Neuronal stem cell (in vitro differentiated cells): ENCODE results near the gene KCNS1.

Source experiments
- DNase-seq: peaks from one replicate; pipeline ENCODE4 v3.0.0-alpha.2; 2013; ENCODE audit warnings: low spot score
- H2AFZ ChIP-seq: one replicate; pipeline ENCODE4 v1.6.1; 2013; ENCODE audit warnings: mild to moderate bottlenecking, low read length, inconsistent platforms
- H2AK5ac ChIP-seq: 2 replicates; pipeline ENCODE4 v1.6.1; 2013; ENCODE audit warnings: low read depth, mild to moderate bottlenecking, inconsistent platforms, low read length, moderate library complexity, mixed read lengths
- H2BK120ac ChIP-seq: 2 replicates; pipeline ENCODE4 v1.6.1; 2013; ENCODE audit warnings: low read depth, mild to moderate bottlenecking, inconsistent platforms, low read length, moderate library complexity, mixed read lengths
- H2BK12ac ChIP-seq: one replicate; pipeline ENCODE4 v1.6.1; 2013; ENCODE audit warnings: low read length, inconsistent platforms
- H2BK15ac ChIP-seq: 2 replicates; pipeline ENCODE4 v1.6.1; 2013; ENCODE audit warnings: mild to moderate bottlenecking, low read length, inconsistent platforms, mixed read lengths
- H2BK5ac ChIP-seq: one replicate; pipeline ENCODE4 v1.6.1; 2013; ENCODE audit warnings: inconsistent platforms, mild to moderate bottlenecking, low read length, moderate library complexity
- H3K14ac ChIP-seq: one replicate; pipeline ENCODE4 v1.6.1; 2013; ENCODE audit warnings: low read length, inconsistent platforms
- H3K18ac ChIP-seq: 2 replicates; pipeline ENCODE4 v1.6.1; 2013; ENCODE audit warnings: low read length, inconsistent platforms
- H3K23ac ChIP-seq: 2 replicates; pipeline ENCODE4 v1.6.1; 2013; ENCODE audit warnings: low read depth, mild to moderate bottlenecking, mixed read lengths, low read length, inconsistent platforms; ENCODE audit not compliant: poor library complexity
- H3K27ac ChIP-seq: replicated peaks from 3 replicates; pipeline ENCODE4 v1.5.1; 2013; ENCODE audit warnings: low read length, inconsistent platforms
- H3K27me3 ChIP-seq, 3 experiments: 2 replicates each; pipeline ENCODE4 v1.6.1; 2013; ENCODE audit warnings: low read length in 3 of 3, mild to moderate bottlenecking in 2 of 3, inconsistent platforms in 1 of 3, low read depth in 1 of 3, mixed read lengths in 1 of 3, moderate library complexity in 1 of 3; ENCODE audit not compliant: control insufficient read depth in 3 of 3, insufficient read depth in 3 of 3
- H3K36me3 ChIP-seq, 2 donors: replicated peaks in 1 of 2; 2 replicates each; pipeline ENCODE4 v1.6.1; 2013; ENCODE audit warnings: low read length in 2 of 2; ENCODE audit not compliant: control insufficient read depth in 2 of 2, insufficient read depth in 2 of 2
- H3K4ac ChIP-seq: 2 replicates; pipeline ENCODE4 v1.6.1; 2013; ENCODE audit warnings: inconsistent platforms, mild to moderate bottlenecking, low read length, moderate library complexity
- H3K4me1 ChIP-seq, 2 donors: 1 replicate in 1 of 2; 2 replicates in 1 of 2; pipeline ENCODE4 v1.6.1; 2013; ENCODE audit warnings: low read length in 2 of 2, low read depth in 1 of 2; ENCODE audit not compliant: control insufficient read depth in 2 of 2, insufficient read depth in 1 of 2
- H3K4me2 ChIP-seq: one replicate; pipeline ENCODE4 v1.6.1; 2013; ENCODE audit warnings: mild to moderate bottlenecking, low read length, inconsistent platforms; ENCODE audit not compliant: insufficient read depth, poor library complexity, severe bottlenecking
- H3K4me3 ChIP-seq, 2 donors: 2 replicates each; pipeline ENCODE4 v1.5.1; 2013; ENCODE audit warnings: low read length in 2 of 2, mild to moderate bottlenecking in 2 of 2, inconsistent platforms in 1 of 2, moderate library complexity in 1 of 2
- H3K79me1 ChIP-seq: one replicate; pipeline ENCODE4 v1.6.1; 2013; ENCODE audit warnings: low read depth, mild to moderate bottlenecking, inconsistent platforms, low read length, moderate library complexity
- H3K9ac ChIP-seq: one replicate; pipeline ENCODE4 v1.6.1; 2013; ENCODE audit warnings: mild to moderate bottlenecking, low read depth, low read length, inconsistent platforms; ENCODE audit not compliant: poor library complexity
- H3K9me3 ChIP-seq, 2 donors: replicated peaks in 1 of 2; 2 replicates each; pipeline versions ENCODE3 to v1.6.1; 2013; ENCODE audit warnings: low read length in 2 of 2, mild to moderate bottlenecking in 2 of 2, inconsistent platforms in 1 of 2, low read depth in 1 of 2, mixed read lengths in 1 of 2, moderate library complexity in 1 of 2; ENCODE audit not compliant: control insufficient read depth in 2 of 2, insufficient read depth in 1 of 2
- H4K8ac ChIP-seq: one replicate; pipeline ENCODE4 v1.6.1; 2013; ENCODE audit warnings: low read depth, mild to moderate bottlenecking, inconsistent platforms, low read length, moderate library complexity
- H4K91ac ChIP-seq: one replicate; pipeline ENCODE4 v1.6.1; 2013; ENCODE audit warnings: low read length, low read depth, mild to moderate bottlenecking, inconsistent platforms; ENCODE audit not compliant: poor library complexity
- WGBS, 2 donors: extraction: QIAGEN DNeasy Blood & Tissue Kit; methylation state at CpG; one replicate each; pipeline ENCODE4 v1.1.7; 2013; ENCODE audit warnings: missing lambda C conversion rate in 2 of 2, mixed read lengths in 1 of 2; ENCODE audit not compliant: insufficient read length in 2 of 2, insufficient replicate concordance in 1 of 2; ENCODE audit errors: extremely low coverage in 2 of 2; 5-methylcytosine and 5-hydroxymethylcytosine counted together

Gene KCNS1

GRCh38 chr20:45138561-45139300, 37.8 kb upstream of the KCNS1 start:
- Histone ChIP-seq H2BK120ac (no peak overlapping the region), H3K4me3 (no peak overlapping the region), H3K27me3 (peaks cover 0 to 4% (median 0%) of the 10 kb centered on the region in 3 experiments), H3K4me2 (no peak overlapping the region), H3K36me3 (no peaks in the 10 kb centered on the region), H3K18ac (no peak overlapping the region), H2BK12ac (no peak overlapping the region), H2BK15ac (no peak overlapping the region), H3K9me3 (no peaks in the 10 kb centered on the region), H2AFZ (peak overlapping the region; percentile 45), H3K14ac (no peak overlapping the region), H4K8ac (no peak overlapping the region), H4K91ac (no peak overlapping the region), H3K4ac (no peak overlapping the region), H3K27ac (no peak overlapping the region), H2AK5ac (no peak overlapping the region), H3K4me1 (no peaks in the 10 kb centered on the region), H2BK5ac (no peak overlapping the region), H3K23ac (no peak overlapping the region), H3K79me1 (no peaks in the 10 kb centered on the region), H3K9ac (no peak overlapping the region)
- WGBS, 2 donors: no CpG with 5 or more reads among the region's 20 CpGs
- DNase-seq: peak; percentile 36

- no peak overlapping the region for H4K8ac ChIP-seq
- no peak overlapping the region for H2BK5ac ChIP-seq
- H4K91ac ChIP-seq: no peak overlapping the region
- no peak overlapping the region for H3K9ac ChIP-seq
- no peak overlapping the region for H2AK5ac ChIP-seq
- peaks cover 0 to 4% (median 0%) of the 10 kb centered on the region in 3 experiments for H3K27me3 ChIP-seq
- no peak overlapping the region for H3K27ac ChIP-seq
- H2AFZ ChIP-seq: no peak overlapping the region
- H3K23ac ChIP-seq: no peak overlapping the region
- H3K36me3 ChIP-seq: no peaks in the 10 kb centered on the region
- no peaks in the 10 kb centered on the region for H3K4me1 ChIP-seq
- no peak for DNase-seq
- no peak overlapping the region for H2BK15ac ChIP-seq
- no peak overlapping the region for H3K18ac ChIP-seq
- no peak overlapping the region for H3K14ac ChIP-seq
- no peak overlapping the region for H3K4me2 ChIP-seq
- H3K4ac ChIP-seq: no peak overlapping the region
- H2BK12ac ChIP-seq: no peak overlapping the region
- H3K4me3 ChIP-seq: no peak overlapping the region
- H3K9me3 ChIP-seq: no peaks in the 10 kb centered on the region
- H3K79me1 ChIP-seq: no peaks in the 10 kb centered on the region
- no CpG with 5 or more reads among the region's 2 CpGs for WGBS, 2 donors
- no peak overlapping the region for H2BK120ac ChIP-seq
Measured at GRCh38 chr20:45136911-45137310, 36.0 kb upstream of the KCNS1 start.

- Histone ChIP-seq H2AK5ac (no peak overlapping the region), H2AFZ (no peak overlapping the region), H3K4me1 (no peaks in the 10 kb centered on the region), H3K27me3 (peaks cover 0 to 7% (median 0%) of the 10 kb centered on the region in 3 experiments), H3K9ac (no peak overlapping the region), H2BK15ac (no peak overlapping the region), H2BK12ac (no peak overlapping the region), H3K18ac (no peak overlapping the region), H2BK5ac (no peak overlapping the region), H3K14ac (no peak overlapping the region), H3K4me2 (no peak overlapping the region), H3K4me3 (no peak overlapping the region), H3K79me1 (no peaks in the 10 kb centered on the region), H3K23ac (no peak overlapping the region), H3K9me3 (no peaks in the 10 kb centered on the region), H3K36me3 (no peaks in the 10 kb centered on the region), H4K8ac (no peak overlapping the region), H3K4ac (no peak overlapping the region), H3K27ac (no peak overlapping the region), H4K91ac (no peak overlapping the region), H2BK120ac (no peak overlapping the region)
- WGBS, 2 donors: no CpG with 5 or more reads among the region's 2 CpGs
- no peak for DNase-seq
Measured at GRCh38 chr20:45128099-45128498, 27.2 kb upstream of the KCNS1 start.

GRCh38 chr20:45124365-45124764, 23.4 kb upstream of the KCNS1 start, which contains the start of gene WFDC12:
Gene WFDC12 (minus strand): TSS chr20:45124465. CDS start chr20:45124447, 18 bp downstream.
- Histone ChIP-seq H3K4me2 (no peak within 1 kb of the TSS), H2BK5ac (peak within 1 kb of the TSS; percentile 45), H2BK120ac (no peak within 1 kb of the TSS), H3K14ac (no peak within 1 kb of the TSS), H3K4me1 (no peaks in the 10 kb centered on the region), H3K9ac (no peak within 1 kb of the TSS), H2AFZ (no peak within 1 kb of the TSS), H2BK12ac (no peak within 1 kb of the TSS), H3K18ac (peak within 1 kb of the TSS; percentile 44), H3K36me3 (no peaks in the 10 kb centered on the region), H3K27me3 (no peaks in the 10 kb centered on the region), H2BK15ac (no peak within 1 kb of the TSS), H3K27ac (no peak within 1 kb of the TSS), H2AK5ac (no peak within 1 kb of the TSS), H4K91ac (no peak within 1 kb of the TSS), H3K23ac (no peak within 1 kb of the TSS), H3K9me3 (no peaks in the 10 kb centered on the region), H3K79me1 (no peaks in the 10 kb centered on the region), H3K4me3 (peak within 1 kb of the TSS in 1 of 2 donors; percentile 25), H3K4ac (no peak within 1 kb of the TSS), H4K8ac (no peak within 1 kb of the TSS)
- no peak for DNase-seq
- no CpG with 5 or more reads among the region's 6 CpGs for WGBS, 2 donors
